Measurements from ENCODE around the gene RASSF4. TPM values are rescaled to one million over a fixed set of nuclear protein-coding genes. Genes with fewer than 3 reads are reported as not detected.

RASSF4 gene, protein sequence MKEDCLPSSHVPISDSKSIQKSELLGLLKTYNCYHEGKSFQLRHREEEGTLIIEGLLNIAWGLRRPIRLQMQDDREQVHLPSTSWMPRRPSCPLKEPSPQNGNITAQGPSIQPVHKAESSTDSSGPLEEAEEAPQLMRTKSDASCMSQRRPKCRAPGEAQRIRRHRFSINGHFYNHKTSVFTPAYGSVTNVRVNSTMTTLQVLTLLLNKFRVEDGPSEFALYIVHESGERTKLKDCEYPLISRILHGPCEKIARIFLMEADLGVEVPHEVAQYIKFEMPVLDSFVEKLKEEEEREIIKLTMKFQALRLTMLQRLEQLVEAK
- total RNA-seq, result 21.2 and 23.0 TPM in 2 replicates
- long read RNA-seq, transcript RASSF4-201 (11 exons, 3,641 nt), result major isoform, 35 of 74 reads
- long read RNA-seq, partial matches to known transcripts, result 8 of 74 reads
- long read RNA-seq, other reads (novel, unspliced or antisense), result 31 of 74 reads

DNA sequence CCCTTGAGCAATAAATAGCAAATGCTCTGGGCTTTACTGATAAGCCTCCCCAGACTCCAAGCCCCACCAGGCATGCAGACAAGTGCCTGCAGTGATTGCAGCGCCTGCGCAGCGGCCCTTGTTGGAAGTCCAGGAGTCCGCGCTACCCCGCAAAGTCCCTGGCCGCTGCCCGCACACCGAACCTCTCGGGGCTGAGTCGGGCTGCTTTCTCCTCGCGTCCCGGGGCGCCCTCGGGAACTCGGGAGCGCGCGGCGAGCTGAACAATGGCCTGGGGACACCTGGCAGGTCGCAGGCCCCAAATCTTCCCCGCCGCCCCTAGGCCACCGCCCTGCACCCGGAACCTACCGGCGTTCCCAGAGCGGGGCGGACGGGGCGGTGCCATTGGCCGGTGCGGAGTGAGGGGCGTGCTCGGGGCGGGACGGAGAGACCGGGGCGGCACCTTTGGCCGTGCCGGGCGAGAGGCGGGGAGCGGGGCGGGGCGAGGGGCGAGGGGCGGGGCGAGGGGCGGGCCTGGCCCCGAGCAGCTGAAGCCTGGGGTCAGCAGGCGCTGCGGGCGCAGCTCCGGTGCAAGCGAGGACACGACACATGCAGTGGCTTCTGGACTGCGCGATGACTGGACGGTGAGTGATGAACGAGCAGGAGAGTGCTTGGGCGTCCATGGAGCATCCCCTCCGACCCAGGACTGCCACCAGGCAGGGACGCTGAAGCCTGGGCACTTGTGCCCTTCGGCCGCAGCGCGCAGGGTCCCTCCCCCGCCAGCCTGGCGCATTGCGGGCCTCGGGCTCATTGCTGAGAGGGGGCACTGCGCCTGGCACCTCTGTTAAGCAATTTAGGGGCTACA is at the start of gene RASSF4:
TSS of gene RASSF4 (plus strand) at position 556 of the 841 bp plus-strand sequence. CDS start 10,401 bp downstream, outside the sequence.
- Mint-ChIP-seq H3K27me3 (no peaks in the 10 kb centered on the region), H3K9me3 (ENCODE audit: low read depth) (peaks cover 3% of the 10 kb centered on the region), H3K27ac (peak within 1 kb of the TSS; percentile 94), H3K36me3 (ENCODE audit: insufficient read depth) (peaks cover 9% of the 10 kb centered on the region), H3K4me1 (ENCODE audit: low read depth) (peaks cover 53% of the 10 kb centered on the region), H3K4me3 (ENCODE audit: low read depth) (peak within 1 kb of the TSS; percentile 86)
- TF ChIP-seq, protein P1, sequence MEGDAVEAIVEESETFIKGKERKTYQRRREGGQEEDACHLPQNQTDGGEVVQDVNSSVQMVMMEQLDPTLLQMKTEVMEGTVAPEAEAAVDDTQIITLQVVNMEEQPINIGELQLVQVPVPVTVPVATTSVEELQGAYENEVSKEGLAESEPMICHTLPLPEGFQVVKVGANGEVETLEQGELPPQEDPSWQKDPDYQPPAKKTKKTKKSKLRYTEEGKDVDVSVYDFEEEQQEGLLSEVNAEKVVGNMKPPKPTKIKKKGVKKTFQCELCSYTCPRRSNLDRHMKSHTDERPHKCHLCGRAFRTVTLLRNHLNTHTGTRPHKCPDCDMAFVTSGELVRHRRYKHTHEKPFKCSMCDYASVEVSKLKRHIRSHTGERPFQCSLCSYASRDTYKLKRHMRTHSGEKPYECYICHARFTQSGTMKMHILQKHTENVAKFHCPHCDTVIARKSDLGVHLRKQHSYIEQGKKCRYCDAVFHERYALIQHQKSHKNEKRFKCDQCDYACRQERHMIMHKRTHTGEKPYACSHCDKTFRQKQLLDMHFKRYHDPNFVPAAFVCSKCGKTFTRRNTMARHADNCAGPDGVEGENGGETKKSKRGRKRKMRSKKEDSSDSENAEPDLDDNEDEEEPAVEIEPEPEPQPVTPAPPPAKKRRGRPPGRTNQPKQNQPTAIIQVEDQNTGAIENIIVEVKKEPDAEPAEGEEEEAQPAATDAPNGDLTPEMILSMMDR (IDR thresholded peaks at IDR 0.05; ENCODE audit: unreplicated experiment), result no peak
- DNase-seq (ENCODE audit: low spot score, unreplicated experiment), result peak; percentile 88

DNA sequence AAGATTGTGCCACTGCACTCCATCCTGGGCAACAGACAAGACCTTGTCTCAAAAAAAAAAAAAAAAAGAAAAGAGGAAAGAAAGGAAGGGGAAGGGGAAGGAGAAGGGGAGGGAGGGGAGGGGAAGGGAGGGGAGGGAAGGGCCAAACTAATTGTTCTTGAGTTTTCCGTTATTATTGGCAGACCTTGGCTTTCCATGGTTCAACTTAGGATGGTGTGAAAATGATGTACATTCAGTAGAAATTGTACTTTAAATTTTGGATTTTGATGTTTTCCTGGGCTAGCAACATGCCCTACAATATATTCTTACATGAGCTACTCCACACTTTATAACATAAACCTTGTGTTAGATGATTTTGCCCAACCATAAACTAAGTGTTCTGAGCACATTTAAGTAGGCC is 49.7 kb upstream of the RASSF4 start:
- no peaks in the 10 kb centered on the region for H3K36me3 Mint-ChIP-seq (ENCODE audit: insufficient read depth)
- H3K9me3 Mint-ChIP-seq (ENCODE audit: low read depth), result no peaks in the 10 kb centered on the region

DNA sequence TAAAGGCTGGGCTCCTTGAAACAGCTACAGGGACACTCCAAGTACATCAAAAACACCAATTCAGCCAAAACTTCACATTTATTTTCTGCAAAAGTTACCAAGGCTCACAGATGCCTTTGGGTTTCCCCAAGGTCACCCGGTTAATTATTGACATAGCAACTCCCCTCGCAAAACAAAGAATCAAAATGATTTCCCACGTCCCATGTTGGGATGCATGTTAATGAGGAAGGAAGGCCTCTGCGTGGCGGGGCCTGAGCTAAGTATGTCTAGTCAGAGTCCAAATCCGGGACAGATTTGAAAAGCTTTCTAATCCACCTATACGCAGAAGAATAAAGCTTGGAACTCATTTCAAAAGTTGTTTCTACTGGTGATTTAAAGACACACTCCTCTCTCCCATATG is 49.0 kb upstream of the RASSF4 start:
- Mint-ChIP-seq H3K27ac (peak overlapping the region; percentile 93), H3K36me3 (ENCODE audit: insufficient read depth) (no peaks in the 10 kb centered on the region), H3K4me3 (ENCODE audit: low read depth) (peak overlapping the region; percentile 12), H3K4me1 (ENCODE audit: low read depth) (peaks cover 45% of the 10 kb centered on the region), H3K27me3 (no peaks in the 10 kb centered on the region), H3K9me3 (ENCODE audit: low read depth) (no peaks in the 10 kb centered on the region)
- TF ChIP-seq, protein P1 (IDR thresholded peaks at IDR 0.05; ENCODE audit: unreplicated experiment), result no peak
- no peak for DNase-seq (ENCODE audit: low spot score, unreplicated experiment)

More for the DNA sequence above, 49.7 kb upstream of the RASSF4 start:
- Mint-ChIP-seq H3K27ac (no peak overlapping the region), H3K4me1 (ENCODE audit: low read depth) (peaks cover 45% of the 10 kb centered on the region), H3K4me3 (ENCODE audit: low read depth) (no peak overlapping the region), H3K27me3 (no peaks in the 10 kb centered on the region)
- TF ChIP-seq, protein P1 (IDR thresholded peaks at IDR 0.05; ENCODE audit: unreplicated experiment), result no peak
- DNase-seq (ENCODE audit: low spot score, unreplicated experiment), result no peak

DNA sequence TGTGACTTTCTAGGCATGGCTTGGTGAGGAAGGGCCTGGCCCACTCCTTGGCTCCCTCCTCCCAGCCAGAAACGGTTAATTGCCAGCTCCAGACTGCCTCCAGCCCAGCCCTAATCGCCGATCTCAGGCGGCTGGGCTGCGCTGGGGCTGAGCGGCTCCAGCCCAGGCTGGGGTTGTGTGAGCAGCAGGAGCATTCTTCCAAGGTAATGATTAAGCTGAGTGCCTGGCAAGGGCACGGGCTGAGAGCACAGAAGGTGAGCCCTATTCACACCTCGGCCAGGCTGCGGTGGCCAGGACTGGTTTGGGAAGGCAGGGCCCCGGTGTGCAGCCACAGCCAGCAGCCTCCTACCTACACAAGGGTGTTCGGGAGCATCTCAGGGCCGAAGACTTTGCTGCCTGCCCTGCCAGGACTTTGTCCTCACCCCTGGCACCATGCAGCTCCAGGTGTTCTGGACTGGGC is 48.5 kb upstream of the RASSF4 start, which contains the start of gene TMEM72:
TSS of gene TMEM72 (plus strand) at position 257 of the 460 bp plus-strand sequence. CDS start at position 433, 176 bp downstream.
- no peaks in the 10 kb centered on the region for H3K9me3 Mint-ChIP-seq (ENCODE audit: low read depth)
- TF ChIP-seq, protein P1 (IDR thresholded peaks at IDR 0.05; ENCODE audit: unreplicated experiment), result no peak
- no peaks in the 10 kb centered on the region for H3K36me3 Mint-ChIP-seq (ENCODE audit: insufficient read depth)
- peaks cover 45% of the 10 kb centered on the region for H3K4me1 Mint-ChIP-seq (ENCODE audit: low read depth)
- H3K27me3 Mint-ChIP-seq, result no peaks in the 10 kb centered on the region
- H3K4me3 Mint-ChIP-seq (ENCODE audit: low read depth), result peak within 1 kb of the TSS; percentile 12
- peak within 1 kb of the TSS; percentile 93 for H3K27ac Mint-ChIP-seq
- peak; percentile 63 for DNase-seq (ENCODE audit: low spot score, unreplicated experiment)

DNA sequence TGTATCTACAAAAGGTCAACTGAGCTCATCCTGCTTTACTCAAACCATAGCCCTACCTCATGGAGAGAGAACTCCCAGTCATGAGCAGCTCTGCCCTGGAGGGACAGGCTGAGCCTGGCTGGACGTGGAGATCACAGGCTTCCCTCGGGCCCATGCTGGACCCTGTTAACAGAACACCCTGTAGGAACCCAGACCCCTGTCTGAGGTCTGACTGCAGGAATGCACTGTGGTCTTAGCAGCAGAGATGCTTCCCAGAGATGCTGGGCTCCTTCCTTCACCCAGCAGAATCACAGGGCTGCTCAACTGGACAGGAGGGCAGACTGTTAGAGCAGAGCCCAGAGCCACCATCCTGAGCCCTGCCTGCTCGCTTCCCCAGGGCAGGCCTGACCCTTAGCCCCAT is 47.7 kb upstream of the RASSF4 start:
- TF ChIP-seq, protein P1 (IDR thresholded peaks at IDR 0.05; ENCODE audit: unreplicated experiment), result no peak
- Mint-ChIP-seq H3K27me3 (peaks cover under 1% of the 10 kb centered on the region), H3K9me3 (ENCODE audit: low read depth) (peaks cover under 1% of the 10 kb centered on the region), H3K4me1 (ENCODE audit: low read depth) (peaks cover 45% of the 10 kb centered on the region), H3K27ac (no peak overlapping the region), H3K4me3 (ENCODE audit: low read depth) (no peak overlapping the region), H3K36me3 (ENCODE audit: insufficient read depth) (no peaks in the 10 kb centered on the region)
- DNase-seq (ENCODE audit: low spot score, unreplicated experiment), result no peak
